Stimulated activated memory B cell treated with anti-CD40 and anti-IgM and Interleukin-4, amounts not matched to agents 10 μg/mL and 1 μg/mL and 100 μg/mL, for 72 hours (primary cell): ENCODE results near the gene EGR1.
"Not testable (repeated sequence)": the region's sequence is repeated elsewhere in the genome, so short reads cannot be mapped to it uniquely, and the experiment has no call there.

ENCODE experiments used
- ATAC-seq: fragments of 150-1000 bp; cut with Tn5 transposase; 2 replicates; pipeline ENCODE4 v1.10.0; 2021
- H3K27ac Mint-ChIP-seq: one replicate; pipeline ENCODE4 v1.8.0; 2022; ENCODE audit warnings: mild to moderate bottlenecking, mixed read lengths
- H3K27me3 Mint-ChIP-seq: one replicate; pipeline ENCODE4 v1.8.0; 2022; ENCODE audit warnings: mixed read lengths
- H3K36me3 Mint-ChIP-seq: one replicate; pipeline ENCODE4 v1.8.0; 2022; ENCODE audit warnings: mixed read lengths
- H3K4me1 Mint-ChIP-seq: one replicate; pipeline ENCODE4 v1.8.0; 2022; ENCODE audit warnings: mixed read lengths
- H3K4me3 Mint-ChIP-seq: one replicate; pipeline ENCODE4 v1.8.0; 2022; ENCODE audit warnings: mild to moderate bottlenecking, moderate library complexity, mixed read lengths
- H3K9me3 Mint-ChIP-seq: one replicate; pipeline ENCODE4 v1.8.0; 2022; ENCODE audit warnings: mixed read lengths

Gene EGR1

DNA sequence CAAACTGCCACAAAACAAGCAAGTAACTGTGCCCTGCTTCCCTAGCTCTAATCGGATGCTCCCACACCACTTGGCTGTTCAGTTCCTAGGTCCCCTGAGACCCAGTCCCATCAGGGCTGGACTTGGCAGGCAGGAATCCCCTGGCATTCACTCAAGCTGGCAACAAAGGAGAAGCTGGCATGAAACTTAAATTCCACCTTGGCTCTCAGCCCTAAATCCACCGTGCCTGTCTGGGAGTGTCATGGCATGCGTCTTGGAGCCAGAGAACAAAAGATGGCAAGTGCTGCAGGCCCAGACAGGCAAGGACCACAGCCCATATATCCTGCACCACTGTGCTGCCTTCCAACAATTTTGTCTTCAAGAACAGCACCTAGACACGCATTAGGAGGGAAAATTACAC lies 39.5 kb downstream of the EGR1 start:
- Mint-ChIP-seq H3K27me3 (no peaks in the 10 kb centered on the region), H3K9me3 (no peaks in the 10 kb centered on the region), H3K27ac (no peak overlapping the region), H3K36me3 (peaks cover 24% of the 10 kb centered on the region), H3K4me1 (no peaks in the 10 kb centered on the region), H3K4me3 (no peak overlapping the region)
- no peak for ATAC-seq

DNA sequence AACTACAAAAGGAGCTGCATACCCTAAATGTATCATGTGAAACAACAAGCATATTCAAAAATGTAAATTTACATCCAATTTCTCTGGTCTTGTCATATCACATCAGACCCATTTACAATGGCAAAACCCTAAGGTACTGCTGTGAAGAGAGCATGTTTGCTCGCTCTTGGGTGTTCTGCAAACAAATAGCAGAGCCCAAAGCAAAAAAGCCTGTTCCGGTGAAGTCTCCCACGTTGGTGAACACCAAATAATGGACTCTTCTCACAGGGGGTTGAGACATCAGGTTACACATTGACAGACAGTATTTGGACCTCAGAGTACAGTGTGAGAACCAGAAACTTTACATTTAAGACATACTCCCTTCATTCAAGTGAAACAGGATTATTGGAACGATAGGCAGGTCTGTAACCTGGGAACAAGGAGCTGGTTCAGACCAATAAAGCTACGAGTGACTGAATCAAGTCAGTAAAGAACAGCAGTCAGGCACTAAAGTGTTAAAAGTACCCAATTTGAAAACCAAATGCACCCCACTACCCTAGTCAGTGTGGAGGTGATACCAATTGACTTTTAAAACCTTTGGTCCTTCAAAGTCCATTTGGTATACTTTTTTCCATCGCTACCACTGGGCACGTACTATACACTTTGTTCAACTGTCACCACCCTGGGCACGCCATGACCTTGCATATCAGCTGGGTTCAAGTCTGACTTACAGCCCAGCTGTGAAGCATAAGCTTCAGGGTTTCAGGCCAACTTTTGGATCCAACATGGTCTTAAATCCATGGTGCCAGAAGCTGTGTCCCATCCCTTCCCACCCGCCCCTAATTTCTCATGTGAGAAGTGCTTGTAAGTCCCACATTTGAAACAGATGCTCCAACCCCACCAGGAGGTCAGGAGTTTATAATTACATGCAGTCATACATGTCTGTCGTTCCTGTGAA lies 41.4 kb downstream of the EGR1 start:
- no peak for ATAC-seq
- Mint-ChIP-seq H3K27ac (no peak overlapping the region), H3K9me3 (no peaks in the 10 kb centered on the region), H3K27me3 (no peaks in the 10 kb centered on the region), H3K4me1 (no peaks in the 10 kb centered on the region), H3K4me3 (no peak overlapping the region), H3K36me3 (peaks cover 40% of the 10 kb centered on the region)

DNA sequence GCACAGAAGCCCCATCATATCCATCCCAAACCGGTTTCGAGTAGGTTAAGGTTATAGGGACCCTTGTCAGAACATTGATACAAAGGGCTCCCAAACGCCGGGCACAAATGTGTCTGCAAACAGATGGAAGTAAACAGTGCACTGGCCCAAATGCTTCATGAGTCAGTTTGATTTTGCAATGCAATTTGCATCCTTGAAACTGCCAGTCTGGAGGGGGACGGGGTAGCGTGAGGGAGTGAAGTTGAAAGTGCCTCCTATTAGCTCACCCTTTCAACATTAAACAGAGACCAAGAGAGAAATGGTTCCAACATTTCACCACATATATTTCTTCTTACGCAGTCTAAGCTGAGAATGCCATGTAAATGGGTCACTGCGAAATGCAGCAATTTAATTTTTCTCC lies 42.2 kb downstream of the EGR1 start:
- not testable (repeated sequence) for H3K9me3 Mint-ChIP-seq, H3K4me3 Mint-ChIP-seq, H3K27ac Mint-ChIP-seq, ATAC-seq, H3K4me1 Mint-ChIP-seq, H3K27me3 Mint-ChIP-seq
- peaks cover 42% of the 10 kb centered on the region for H3K36me3 Mint-ChIP-seq

DNA sequence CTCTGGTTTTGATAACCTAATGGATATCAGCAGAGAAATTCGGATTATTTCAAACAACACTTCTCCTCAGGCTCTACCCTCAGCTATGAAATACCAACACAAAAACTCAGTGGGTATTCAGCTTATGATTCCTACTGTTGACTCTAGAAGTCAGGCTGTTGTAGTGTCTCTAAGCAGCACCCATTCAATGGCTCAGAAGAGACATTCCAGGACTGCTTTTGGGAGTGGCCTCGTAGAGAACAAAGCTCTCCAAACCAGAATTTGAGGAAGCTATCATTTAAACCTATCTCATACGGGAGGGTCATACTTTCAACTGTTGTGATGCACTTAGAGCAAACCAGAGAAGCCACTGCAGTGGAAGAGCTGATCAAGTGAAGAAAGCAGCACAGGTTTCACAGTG lies 43.7 kb downstream of the EGR1 start:
- ATAC-seq = no peak

DNA sequence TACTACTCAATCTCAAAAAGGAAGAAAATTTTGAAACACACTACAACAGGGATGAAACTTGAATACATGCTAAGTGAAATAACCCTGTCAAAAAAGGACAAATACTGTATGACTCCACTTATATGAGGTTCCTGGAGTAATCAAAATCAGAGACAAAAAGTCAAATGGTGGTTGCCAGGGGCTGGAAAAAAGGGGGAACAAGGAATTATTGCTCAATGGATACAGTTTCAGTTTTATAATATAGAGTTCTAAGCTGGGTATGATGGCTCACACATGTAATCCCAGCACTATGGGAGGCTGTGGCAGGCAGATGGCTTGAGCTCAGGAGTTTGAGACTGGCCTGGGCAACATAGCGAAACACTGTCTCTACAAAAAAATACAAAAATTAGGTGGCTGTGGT lies 48.7 kb downstream of the EGR1 start:
- Mint-ChIP-seq H3K27ac (no peak overlapping the region), H3K36me3 (peaks cover 55% of the 10 kb centered on the region), H3K4me3 (no peak overlapping the region), H3K9me3 (no peaks in the 10 kb centered on the region), H3K27me3 (no peaks in the 10 kb centered on the region), H3K4me1 (peaks cover 5% of the 10 kb centered on the region)
- no peak for ATAC-seq

More for the DNA sequence above, 43.7 kb downstream of the EGR1 start:
- H3K36me3 Mint-ChIP-seq = peaks cover 49% of the 10 kb centered on the region
- H3K4me1 Mint-ChIP-seq = no peaks in the 10 kb centered on the region
- H3K27me3 Mint-ChIP-seq = no peaks in the 10 kb centered on the region
- H3K27ac Mint-ChIP-seq = no peak overlapping the region
- no peak overlapping the region for H3K4me3 Mint-ChIP-seq
- H3K9me3 Mint-ChIP-seq = no peaks in the 10 kb centered on the region

DNA sequence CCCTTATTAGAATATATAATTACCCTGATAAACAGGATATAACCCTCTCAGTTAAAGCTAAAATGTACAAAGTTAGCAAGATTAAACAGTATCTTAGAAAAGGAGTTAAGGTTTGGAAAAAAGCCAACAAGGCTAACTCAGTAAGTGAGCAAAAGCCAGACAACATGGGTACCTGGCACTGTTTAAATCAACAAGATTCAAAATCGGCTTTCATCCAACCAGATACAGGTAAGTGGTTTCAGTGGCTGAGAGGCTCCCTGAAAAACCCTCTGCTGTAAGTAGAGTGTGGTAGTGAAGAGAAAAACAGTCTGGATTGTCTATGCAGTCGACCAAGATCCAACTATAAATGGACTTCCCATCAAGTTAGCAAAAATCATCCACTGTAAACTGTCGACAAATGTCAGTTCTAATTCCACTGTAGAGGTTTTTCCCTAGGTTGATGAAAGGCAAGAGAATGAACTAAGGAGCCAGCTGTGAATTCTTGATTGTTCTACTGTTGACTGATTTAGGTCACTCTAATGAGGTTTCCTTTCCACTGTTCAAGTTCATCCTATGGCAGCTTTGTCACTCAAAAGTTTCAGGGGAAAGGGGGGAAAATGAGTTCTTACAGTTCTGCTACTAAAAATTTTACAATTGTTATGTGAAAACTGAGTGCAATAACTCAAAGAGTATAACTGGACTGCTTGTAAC lies 50.4 kb downstream of the EGR1 start:
- H3K4me1 Mint-ChIP-seq = peaks cover 12% of the 10 kb centered on the region
- no peaks in the 10 kb centered on the region for H3K27me3 Mint-ChIP-seq
- no peak overlapping the region for H3K27ac Mint-ChIP-seq
- H3K9me3 Mint-ChIP-seq = no peaks in the 10 kb centered on the region
- H3K4me3 Mint-ChIP-seq = no peak overlapping the region
- H3K36me3 Mint-ChIP-seq = peaks cover 52% of the 10 kb centered on the region
- no peak for ATAC-seq

DNA sequence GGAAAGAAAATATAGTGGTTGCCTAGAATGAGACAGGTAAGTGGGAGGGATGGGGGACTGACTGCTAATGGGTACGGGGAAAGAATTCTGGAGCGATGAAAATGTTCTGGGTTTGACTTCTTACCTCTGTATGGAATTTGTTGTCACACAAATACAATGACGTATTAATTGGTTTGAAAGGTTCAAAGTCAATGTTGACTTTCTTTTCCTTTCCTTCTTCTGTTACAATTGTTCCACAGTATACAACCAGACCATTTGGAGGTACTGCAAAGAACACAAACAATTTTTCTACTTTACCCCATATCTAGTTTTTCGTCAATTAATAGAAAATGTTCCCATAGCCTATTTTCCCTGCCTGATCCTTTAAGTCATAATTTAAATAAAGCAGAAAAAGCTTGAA lies 52.2 kb downstream of the EGR1 start:
- no peaks in the 10 kb centered on the region for H3K9me3 Mint-ChIP-seq
- peaks cover 18% of the 10 kb centered on the region for H3K4me1 Mint-ChIP-seq
- peaks cover 46% of the 10 kb centered on the region for H3K36me3 Mint-ChIP-seq
- H3K4me3 Mint-ChIP-seq = no peak overlapping the region
- no peak overlapping the region for H3K27ac Mint-ChIP-seq
- H3K27me3 Mint-ChIP-seq = no peaks in the 10 kb centered on the region
- ATAC-seq = no peak
